ENCODE results near the gene STX11.

GRCh38 chr6:144134176-144134575 is 16.1 kb upstream of the STX11 start:
- TF ChIP-seq CTCF (optimal IDR thresholded peaks at IDR 0.05 in 1 of 3, IDR thresholded peaks at IDR 0.05 in 1 of 3, conservative IDR thresholded peaks at IDR 0.05 in 1 of 3; ENCODE audit: extremely low read depth in 1 of 3, insufficient read depth in 2 of 3, low read length in 3 of 3) = no peak
- TF ChIP-seq EZH2 (IDR thresholded peaks at IDR 0.05; ENCODE audit: low read length) = no peak

Measured in keratinocyte (primary cell).